GM12874 (cell line): ENCODE measurements around the gene IARS1.

ENCODE experiments used
- TF ChIP-seq, protein P1 (sequence below): IDR thresholded peaks from 2 replicates; pipeline ENCODE4 v1.5.1; 2011; ENCODE audit warnings: low read depth, mild to moderate bottlenecking, control low read depth, low read length, moderate library complexity; ENCODE audit not compliant: insufficient read depth

Gene IARS1

DNA sequence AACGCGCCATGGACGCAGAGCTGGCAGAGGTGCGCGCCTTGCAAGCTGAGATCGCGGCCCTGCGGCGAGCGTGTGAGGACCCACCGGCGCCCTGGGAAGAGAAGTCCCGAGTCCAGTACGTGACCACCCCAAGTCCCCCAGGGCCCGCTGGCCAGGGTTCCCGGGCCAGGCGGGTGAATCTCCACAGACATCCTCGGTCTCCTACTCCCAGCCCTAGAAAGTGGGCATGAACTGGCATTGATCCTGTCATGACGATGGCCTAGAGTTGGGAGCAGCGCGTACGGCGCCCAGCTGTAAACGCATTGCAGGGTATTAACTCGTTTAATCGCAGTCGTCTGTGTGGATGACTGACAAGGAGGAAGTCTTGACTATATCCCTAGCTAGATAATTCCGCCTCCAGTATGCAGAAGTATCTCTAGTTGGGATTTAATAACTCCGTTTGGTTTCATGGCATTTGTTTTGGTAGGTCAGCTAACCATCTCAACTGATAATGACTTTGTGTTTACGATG is 32.5 kb upstream of the IARS1 start:
- TF ChIP-seq, protein P1, sequence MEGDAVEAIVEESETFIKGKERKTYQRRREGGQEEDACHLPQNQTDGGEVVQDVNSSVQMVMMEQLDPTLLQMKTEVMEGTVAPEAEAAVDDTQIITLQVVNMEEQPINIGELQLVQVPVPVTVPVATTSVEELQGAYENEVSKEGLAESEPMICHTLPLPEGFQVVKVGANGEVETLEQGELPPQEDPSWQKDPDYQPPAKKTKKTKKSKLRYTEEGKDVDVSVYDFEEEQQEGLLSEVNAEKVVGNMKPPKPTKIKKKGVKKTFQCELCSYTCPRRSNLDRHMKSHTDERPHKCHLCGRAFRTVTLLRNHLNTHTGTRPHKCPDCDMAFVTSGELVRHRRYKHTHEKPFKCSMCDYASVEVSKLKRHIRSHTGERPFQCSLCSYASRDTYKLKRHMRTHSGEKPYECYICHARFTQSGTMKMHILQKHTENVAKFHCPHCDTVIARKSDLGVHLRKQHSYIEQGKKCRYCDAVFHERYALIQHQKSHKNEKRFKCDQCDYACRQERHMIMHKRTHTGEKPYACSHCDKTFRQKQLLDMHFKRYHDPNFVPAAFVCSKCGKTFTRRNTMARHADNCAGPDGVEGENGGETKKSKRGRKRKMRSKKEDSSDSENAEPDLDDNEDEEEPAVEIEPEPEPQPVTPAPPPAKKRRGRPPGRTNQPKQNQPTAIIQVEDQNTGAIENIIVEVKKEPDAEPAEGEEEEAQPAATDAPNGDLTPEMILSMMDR: no peak

DNA sequence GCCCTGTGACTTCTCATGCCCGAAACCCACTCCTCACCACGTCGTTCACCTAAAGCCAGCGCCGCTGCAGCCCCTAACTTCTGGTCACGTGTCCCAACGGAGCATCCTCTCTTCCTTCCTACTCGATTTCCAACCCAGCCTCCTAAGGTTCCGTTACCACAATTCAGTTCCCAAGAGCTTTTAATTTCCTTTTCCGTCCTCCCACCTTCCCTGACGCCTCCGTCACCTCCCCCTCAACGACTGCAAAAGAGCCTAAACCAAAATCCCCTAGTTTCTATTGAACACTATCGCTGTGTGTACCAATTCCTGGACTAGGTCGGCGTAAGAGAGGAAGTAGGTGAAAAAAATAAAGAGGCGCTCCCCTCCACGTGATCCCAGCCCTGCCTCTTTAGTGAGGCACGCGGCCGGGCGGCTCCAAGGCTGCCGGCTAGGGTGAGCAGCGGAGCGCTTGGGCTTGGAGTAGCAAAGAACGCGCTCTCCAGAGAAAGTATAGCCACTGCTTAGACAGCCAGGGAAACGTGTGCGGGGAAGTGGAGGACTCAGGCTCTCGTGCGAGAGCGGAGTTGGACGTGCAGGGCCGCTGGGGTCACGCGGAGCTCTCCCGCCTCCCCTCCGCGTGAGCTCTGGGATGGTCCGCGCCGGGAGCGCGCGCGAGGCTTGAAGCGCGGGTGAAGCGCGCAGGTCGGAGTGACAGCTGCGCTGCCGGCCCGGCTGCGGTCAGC is 31.9 kb upstream of the IARS1 start, which contains the start of the genes CENPP and NOL8:
CENPP (plus strand) TSS at position 685 of the 722 bp plus-strand sequence.
NOL8 (minus strand) TSS at position 82 of the 722 bp plus-strand sequence. CDS start 1,189 bp downstream, outside the sequence.
- TF ChIP-seq, protein P1: no peak

DNA sequence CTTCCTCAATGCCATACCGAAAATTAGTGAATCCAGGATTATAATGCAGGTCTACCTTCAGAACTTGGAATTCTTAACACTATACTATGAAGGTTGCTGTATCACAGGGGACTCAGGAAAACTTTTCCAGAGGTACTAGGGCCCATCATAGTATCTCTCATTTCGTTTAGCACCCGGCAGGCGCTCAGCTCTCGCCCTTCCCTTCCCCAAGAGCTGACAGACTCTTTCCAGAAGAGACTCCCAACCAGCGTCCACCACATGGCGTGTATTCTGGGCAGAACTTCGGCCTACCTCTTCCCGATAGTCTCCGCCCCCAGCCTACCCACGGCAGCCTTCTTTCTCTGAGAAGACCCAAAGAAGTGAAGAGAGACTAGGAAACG is 31.4 kb upstream of the IARS1 start:
- TF ChIP-seq, protein P1: no peak

DNA sequence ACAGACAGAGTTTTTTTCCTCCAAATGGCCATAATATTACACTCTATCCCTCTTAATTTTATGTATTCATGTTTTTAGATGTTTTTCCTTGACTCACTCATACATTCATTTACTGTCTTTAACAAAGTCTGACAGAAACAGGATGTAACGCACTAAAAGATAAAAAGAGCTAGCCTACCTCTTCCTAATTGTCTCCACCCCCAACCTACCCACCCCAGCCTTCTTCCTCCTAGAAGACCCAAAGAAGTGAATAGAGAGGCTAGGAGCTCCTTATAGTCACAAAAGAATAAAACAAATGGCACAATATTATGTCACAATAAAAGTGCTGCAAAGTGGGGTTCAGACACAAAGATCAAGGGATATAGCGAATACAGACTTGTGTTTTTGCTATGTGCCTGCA is 30.9 kb upstream of the IARS1 start:
- TF ChIP-seq, protein P1: no peak

DNA sequence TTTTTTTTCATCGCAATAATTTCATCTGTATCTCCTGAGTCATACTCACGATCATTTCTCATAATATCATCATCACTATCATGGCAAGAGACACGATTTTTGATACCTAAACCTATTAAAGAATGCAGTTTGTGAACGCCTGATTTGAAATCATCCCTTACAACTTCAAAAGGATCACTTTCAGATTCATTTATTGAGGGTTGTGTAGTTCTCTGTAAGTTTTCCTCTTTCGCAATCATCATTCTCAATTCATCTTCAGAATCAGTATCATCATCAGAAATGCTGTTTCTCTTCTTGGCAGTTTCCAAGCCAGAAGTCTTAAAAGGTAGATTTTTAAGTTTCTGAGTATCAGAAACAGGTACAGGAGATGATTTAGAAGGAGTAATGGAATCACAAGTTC is 22.0 kb upstream of the IARS1 start:
- TF ChIP-seq, protein P1: no peak

DNA sequence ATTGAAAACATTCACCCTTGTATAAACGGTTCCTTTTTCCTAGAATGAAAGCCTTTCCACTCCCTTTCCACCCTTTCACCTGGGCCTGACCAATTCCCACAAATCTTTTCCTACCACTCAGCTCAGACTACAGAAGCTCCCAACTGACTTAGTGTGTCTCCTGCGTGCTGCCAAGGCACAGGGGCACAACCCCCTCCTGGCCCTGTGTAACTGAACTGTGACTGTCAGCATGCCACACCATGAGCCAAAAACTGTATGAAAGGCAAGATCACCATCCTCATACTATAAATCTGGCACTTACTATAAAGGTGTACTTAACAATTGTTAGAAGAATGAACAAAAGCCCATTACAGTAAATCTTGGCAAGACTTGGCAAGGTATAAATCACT is 20.1 kb upstream of the IARS1 start:
- TF ChIP-seq, protein P1: no peak

DNA sequence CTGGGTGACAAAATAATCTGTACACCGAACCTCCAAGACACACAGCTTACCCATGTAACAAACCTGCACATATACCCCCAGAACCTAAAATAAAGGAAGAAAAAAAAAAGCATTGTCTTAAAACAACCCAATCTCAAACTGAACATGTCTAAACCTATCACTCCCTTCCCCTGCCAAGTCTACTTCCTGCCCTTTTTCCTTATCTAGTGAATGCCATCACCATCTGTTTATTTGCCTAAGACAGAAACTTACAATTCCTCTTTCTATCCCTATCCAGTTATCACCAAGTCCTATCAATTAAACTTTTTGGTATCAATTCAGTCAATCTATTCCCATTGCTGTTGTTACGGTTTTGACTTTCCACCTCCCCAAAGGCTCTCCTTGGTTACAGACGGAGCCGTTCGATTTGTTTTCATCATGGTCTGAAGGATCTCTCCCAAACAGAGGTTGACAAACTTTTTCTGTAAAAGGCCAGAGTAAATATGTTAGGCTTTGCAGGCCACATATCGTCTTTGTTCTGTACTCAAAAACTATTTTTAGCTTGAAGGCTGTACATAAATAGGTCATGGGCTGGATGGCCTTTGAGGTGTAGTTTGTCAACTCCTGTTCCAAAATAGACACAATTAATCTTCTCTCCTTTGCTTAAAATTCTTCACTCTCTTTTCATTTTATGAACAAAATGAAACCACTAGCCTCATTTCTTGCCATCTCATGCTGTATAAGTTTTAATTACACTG is 19.6 kb upstream of the IARS1 start:
- TF ChIP-seq, protein P1: no peak
